ENCODE data around the gene CEP41.
A peak's percentile ranks its signal among the peaks of the same experiment; 100 is the strongest.

The CEP41 gene

DNA sequence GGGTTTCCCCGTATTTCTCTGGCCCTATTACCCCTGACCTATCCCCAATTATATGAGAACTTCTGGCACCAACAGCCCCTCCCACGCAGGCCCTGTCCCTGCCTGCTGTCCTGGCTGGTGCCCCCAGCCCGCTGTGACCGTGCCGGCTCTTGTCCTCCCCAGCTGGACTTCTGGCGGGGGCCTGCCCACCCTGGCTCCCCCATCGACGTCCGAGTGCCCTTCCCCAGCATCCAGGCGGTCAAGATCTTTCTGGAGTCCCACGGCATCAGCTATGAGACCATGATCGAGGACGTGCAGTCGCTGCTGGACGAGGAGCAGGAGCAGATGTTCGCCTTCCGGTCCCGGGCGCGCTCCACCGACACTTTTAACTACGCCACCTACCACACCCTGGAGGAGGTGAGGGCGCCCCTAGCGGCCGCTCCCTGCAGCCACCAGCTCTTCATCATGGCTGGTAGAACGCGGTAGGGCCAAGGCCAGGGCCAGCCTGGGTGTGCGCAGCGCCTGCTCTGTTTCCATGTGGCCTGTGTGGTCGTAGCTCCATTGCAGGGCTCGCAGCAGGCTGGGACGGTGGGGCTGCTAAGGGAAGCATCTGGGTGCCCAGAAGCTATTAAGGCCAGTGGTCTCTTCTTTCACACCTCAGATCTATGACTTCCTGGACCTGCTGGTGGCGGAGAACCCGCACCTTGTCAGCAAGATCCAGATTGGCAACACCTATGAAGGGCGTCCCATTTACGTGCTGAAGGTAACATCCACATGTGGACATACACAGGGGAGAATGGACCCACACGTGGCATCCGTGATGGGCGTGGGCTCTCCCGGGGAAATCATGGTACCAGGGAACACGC lies 59.1 kb downstream of the CEP41 start:
- Histone ChIP-seq H3K18ac (ENCODE audit: low read depth in 1 of 2, low read length in 2 of 2) (peak overlapping the region; percentile 49 to 67), H3K14ac (ENCODE audit: low read length in 2 of 2) (peak overlapping the region in 1 of 2 experiments; percentile 23), H3K4me1 (ENCODE audit: control insufficient read depth, insufficient read depth, low read depth, low read length) (peaks cover 23% of the 10 kb centered on the region), H2AFZ (ENCODE audit: low read depth, low read length) (no peak overlapping the region), H3K36me3 (ENCODE audit: control insufficient read depth in 1 of 2, insufficient read depth in 2 of 2, low read depth in 1 of 2, low read length in 2 of 2) (peaks cover 0 to 5% of the 10 kb centered on the region in 2 experiments), H2BK12ac (ENCODE audit: low read length in 2 of 2) (peak overlapping the region; percentile 44 to 79), H3K4me2 (ENCODE audit: low read length, poor library complexity, severe bottlenecking) (no peak overlapping the region), H2AK5ac (ENCODE audit: low read length, severe bottlenecking) (peak overlapping the region; percentile 46), H2BK120ac (ENCODE audit: low read depth, low read length) (peak overlapping the region; percentile 71), H3K9me3 (ENCODE audit: control insufficient read depth, low read length) (no peaks in the 10 kb centered on the region), H4K8ac (ENCODE audit: low read length) (no peak overlapping the region), H3K9ac (ENCODE audit: low read length) (no peak overlapping the region), H3K79me1 (replicated peaks; ENCODE audit: low read length, poor library complexity, severe bottlenecking) (no peaks in the 10 kb centered on the region), H3K27ac (ENCODE audit: low read length, poor library complexity, severe bottlenecking) (no peak overlapping the region), H2BK5ac (ENCODE audit: low read depth, low read length, poor library complexity, severe bottlenecking) (no peak overlapping the region), H3K4me3 (ENCODE audit: insufficient read depth in 1 of 2, low read depth in 1 of 2, low read length in 2 of 2) (no peak overlapping the region), H3K23ac (ENCODE audit: low read length in 2 of 2) (no peak overlapping the region), H3K4ac (ENCODE audit: low read depth in 1 of 2, low read length in 2 of 2) (peak overlapping the region in 1 of 2 experiments; percentile 50), H4K91ac (ENCODE audit: low read length) (peak overlapping the region; percentile 52), H2BK15ac (ENCODE audit: low read depth, poor library complexity, severe bottlenecking) (peak overlapping the region; percentile 62), H3K27me3 (ENCODE audit: control insufficient read depth in 1 of 2, insufficient read depth in 1 of 2, low read length in 2 of 2) (peaks cover 0 to 5% of the 10 kb centered on the region in 2 experiments)
- 96% methylated on average over 41 of the region's 41 CpGs for WGBS
- DNase-seq: no peak

DNA sequence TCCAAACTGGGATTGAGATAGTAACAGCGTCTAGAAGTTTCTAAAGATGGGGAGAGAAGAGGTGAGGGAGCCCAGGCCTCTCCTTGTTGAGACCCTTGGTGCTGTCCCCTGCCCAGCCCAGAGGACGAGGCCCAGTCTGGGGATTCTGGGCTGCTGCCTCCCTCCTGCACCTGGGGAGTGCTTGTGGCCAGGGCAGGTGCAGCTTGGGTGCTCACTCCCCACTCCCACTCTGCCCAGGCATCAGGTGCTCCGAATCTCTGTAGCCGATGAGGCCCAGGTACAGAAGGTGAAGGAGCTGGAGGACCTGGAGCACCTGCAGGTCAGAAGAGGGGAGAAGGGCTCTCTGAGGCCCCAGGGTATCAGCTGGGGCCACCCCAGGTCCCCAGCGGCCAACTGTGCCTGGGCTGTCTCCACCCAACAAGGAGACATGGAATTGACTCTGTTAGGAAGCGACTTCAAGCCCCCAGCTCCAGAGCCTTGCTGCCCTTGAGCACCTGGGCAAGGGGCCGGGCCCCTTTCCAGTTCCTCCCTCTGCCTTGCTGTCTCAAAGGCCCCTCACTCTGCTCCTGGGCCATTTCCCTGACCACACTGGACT lies 59.9 kb downstream of the CEP41 start:
- Histone ChIP-seq H3K9ac (ENCODE audit: low read length) (no peak overlapping the region), H2BK120ac (ENCODE audit: low read depth, low read length) (peak overlapping the region; percentile 4), H3K4me2 (ENCODE audit: low read length, poor library complexity, severe bottlenecking) (no peak overlapping the region), H3K9me3 (ENCODE audit: control insufficient read depth, low read length) (no peaks in the 10 kb centered on the region), H3K14ac (ENCODE audit: low read length in 2 of 2) (no peak overlapping the region), H3K4ac (ENCODE audit: low read depth in 1 of 2, low read length in 2 of 2) (peak overlapping the region in 1 of 2 experiments; percentile 61), H3K4me3 (ENCODE audit: insufficient read depth in 1 of 2, low read depth in 1 of 2, low read length in 2 of 2) (no peak overlapping the region), H3K23ac (ENCODE audit: low read length in 2 of 2) (no peak overlapping the region), H3K36me3 (ENCODE audit: control insufficient read depth in 1 of 2, insufficient read depth in 2 of 2, low read depth in 1 of 2, low read length in 2 of 2) (peaks cover 0 to 5% of the 10 kb centered on the region in 2 experiments), H2BK5ac (ENCODE audit: low read depth, low read length, poor library complexity, severe bottlenecking) (no peak overlapping the region), H3K18ac (ENCODE audit: low read depth in 1 of 2, low read length in 2 of 2) (peak overlapping the region; percentile 49 to 92), H3K27ac (ENCODE audit: low read length, poor library complexity, severe bottlenecking) (no peak overlapping the region), H2AK5ac (ENCODE audit: low read length, severe bottlenecking) (peak overlapping the region; percentile 46), H4K8ac (ENCODE audit: low read length) (peak overlapping the region; percentile 45), H3K79me1 (replicated peaks; ENCODE audit: low read length, poor library complexity, severe bottlenecking) (no peaks in the 10 kb centered on the region), H2AFZ (ENCODE audit: low read depth, low read length) (no peak overlapping the region), H2BK15ac (ENCODE audit: low read depth, poor library complexity, severe bottlenecking) (peak overlapping the region; percentile 41), H2BK12ac (ENCODE audit: low read length in 2 of 2) (peak overlapping the region; percentile 34 to 44), H4K91ac (ENCODE audit: low read length) (peak overlapping the region; percentile 98), H3K4me1 (ENCODE audit: control insufficient read depth, insufficient read depth, low read depth, low read length) (peaks cover 23% of the 10 kb centered on the region), H3K27me3 (ENCODE audit: control insufficient read depth in 1 of 2, insufficient read depth in 1 of 2, low read length in 2 of 2) (peaks cover 0 to 5% of the 10 kb centered on the region in 2 experiments)
- over 99% methylated on average over 7 of the region's 7 CpGs for WGBS
- no peak for DNase-seq

DNA sequence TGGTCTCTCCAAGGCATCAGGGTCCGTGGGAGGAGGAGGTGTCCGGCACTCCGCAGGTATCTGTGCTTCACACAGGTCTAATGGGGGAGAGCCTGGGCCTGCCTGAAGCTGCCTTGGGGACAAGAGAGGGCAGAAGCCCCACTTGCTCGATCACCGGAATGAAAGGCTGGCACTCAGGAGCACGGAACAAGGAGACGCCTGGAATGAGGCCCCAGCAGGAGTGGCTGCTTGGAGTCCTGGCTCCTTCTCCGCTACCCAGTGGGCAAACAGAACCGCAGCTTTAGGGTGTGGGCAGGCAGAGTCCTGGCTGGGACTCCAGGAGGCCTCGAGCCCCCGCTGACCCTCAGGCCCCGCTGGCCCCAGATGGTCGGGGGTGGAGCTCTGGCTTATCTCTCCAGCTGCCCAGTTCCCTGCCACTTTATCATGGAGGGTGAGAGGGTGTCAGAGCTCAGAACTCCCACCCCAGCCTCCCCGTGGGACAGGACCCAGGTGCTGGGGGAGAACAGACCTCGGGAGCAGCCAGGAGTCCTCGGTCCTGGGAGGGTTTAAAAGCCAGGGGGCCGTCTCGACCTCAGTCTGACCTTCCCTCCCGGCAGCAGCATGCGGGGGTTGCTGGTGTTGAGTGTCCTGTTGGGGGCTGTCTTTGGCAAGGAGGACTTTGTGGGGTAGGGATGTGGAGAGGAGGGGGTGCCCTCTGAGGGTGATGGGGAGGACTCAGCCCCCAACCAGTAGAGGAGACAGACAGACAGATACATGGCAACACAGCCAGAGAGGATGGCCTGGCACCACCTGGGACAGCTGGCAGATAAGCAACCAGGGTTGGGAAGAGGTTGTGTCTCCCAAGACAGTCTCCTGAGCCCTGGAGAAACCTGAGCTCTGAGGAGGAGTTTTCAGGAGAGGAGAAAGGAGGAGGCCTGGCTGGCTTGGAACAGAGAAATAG lies 60.6 kb downstream of the CEP41 start, which contains the start of gene CPA1:
Gene CPA1, plus strand, starts transcription at position 574 of the 940 bp plus-strand sequence. Its CDS starts 27 bp downstream, at position 601.
- H3K9ac ChIP-seq (ENCODE audit: low read length): no peak within 1 kb of the TSS
- H3K18ac ChIP-seq (ENCODE audit: low read depth in 1 of 2, low read length in 2 of 2): peak within 1 kb of the TSS; percentile 86 to 92
- H3K36me3 ChIP-seq (ENCODE audit: control insufficient read depth in 1 of 2, insufficient read depth in 2 of 2, low read depth in 1 of 2, low read length in 2 of 2): peaks cover 0 to 5% of the 10 kb centered on the region in 2 experiments
- no peak within 1 kb of the TSS for H3K4me3 ChIP-seq (ENCODE audit: insufficient read depth in 1 of 2, low read depth in 1 of 2, low read length in 2 of 2)
- no peak for DNase-seq
- H3K4ac ChIP-seq (ENCODE audit: low read depth in 1 of 2, low read length in 2 of 2): peak within 1 kb of the TSS; percentile 84 to 85
- WGBS: 50% methylated on average over 18 of the region's 20 CpGs
- no peak within 1 kb of the TSS for H3K27ac ChIP-seq (ENCODE audit: low read length, poor library complexity, severe bottlenecking)
- H4K8ac ChIP-seq (ENCODE audit: low read length): peak within 1 kb of the TSS; percentile 90
- peak within 1 kb of the TSS; percentile 96 to 97 for H2BK12ac ChIP-seq (ENCODE audit: low read length in 2 of 2)
- peak within 1 kb of the TSS; percentile 59 for H2BK5ac ChIP-seq (ENCODE audit: low read depth, low read length, poor library complexity, severe bottlenecking)
- H3K79me1 ChIP-seq (replicated peaks; ENCODE audit: low read length, poor library complexity, severe bottlenecking): no peaks in the 10 kb centered on the region
- no peak within 1 kb of the TSS for H3K23ac ChIP-seq (ENCODE audit: low read length in 2 of 2)
- peak within 1 kb of the TSS in 1 of 2 experiments; percentile 55 for H3K14ac ChIP-seq (ENCODE audit: low read length in 2 of 2)
- peak within 1 kb of the TSS; percentile 98 for H2AK5ac ChIP-seq (ENCODE audit: low read length, severe bottlenecking)
- peak within 1 kb of the TSS; percentile 98 for H4K91ac ChIP-seq (ENCODE audit: low read length)
- peak within 1 kb of the TSS; percentile 60 for H2AFZ ChIP-seq (ENCODE audit: low read depth, low read length)
- H3K4me2 ChIP-seq (ENCODE audit: low read length, poor library complexity, severe bottlenecking): no peak within 1 kb of the TSS
- H3K9me3 ChIP-seq (ENCODE audit: control insufficient read depth, low read length): no peaks in the 10 kb centered on the region
- H2BK15ac ChIP-seq (ENCODE audit: low read depth, poor library complexity, severe bottlenecking): peak within 1 kb of the TSS; percentile 100
- H3K27me3 ChIP-seq (ENCODE audit: control insufficient read depth in 1 of 2, insufficient read depth in 1 of 2, low read length in 2 of 2): peaks cover 0 to 5% of the 10 kb centered on the region in 2 experiments
- H2BK120ac ChIP-seq (ENCODE audit: low read depth, low read length): peak within 1 kb of the TSS; percentile 51
- peaks cover 20% of the 10 kb centered on the region for H3K4me1 ChIP-seq (ENCODE audit: control insufficient read depth, insufficient read depth, low read depth, low read length)

All from mesenchymal stem cell (in vitro differentiated cells and primary cell).